GM12873 (cell line): ENCODE results near the gene RMI2.

ENCODE experiments used
- CTCF ChIP-seq: IDR thresholded peaks from 2 replicates; pipeline ENCODE4 v1.5.1; 2012; ENCODE audit warnings: low read depth, mild to moderate bottlenecking, moderate library complexity, low read length, control low read depth; ENCODE audit not compliant: insufficient read depth; ENCODE audit errors: missing control alignments

The RMI2 gene

GRCh38 chr16:11400076-11400475 lies 54.8 kb downstream of the RMI2 start:
- no peak for TF ChIP-seq CTCF
